DND-41 (cell line): Measurements from ENCODE around the gene ARHGAP24.

ENCODE experiments used
- CTCF ChIP-seq: IDR thresholded peaks from 2 replicates; pipeline ENCODE4 v1.5.1; 2012; ENCODE audit warnings: borderline replicate concordance, low read length, moderate library complexity, mild to moderate bottlenecking; ENCODE audit not compliant: poor library complexity, severe bottlenecking; ENCODE audit errors: extremely low read depth
- EZH2 ChIP-seq: IDR thresholded peaks from 3 replicates; pipeline ENCODE4 v1.6.1; 2012; ENCODE audit warnings: borderline replicate concordance, low read depth, mild to moderate bottlenecking, moderate library complexity, low read length, inconsistent platforms; ENCODE audit not compliant: severe bottlenecking

DNA sequence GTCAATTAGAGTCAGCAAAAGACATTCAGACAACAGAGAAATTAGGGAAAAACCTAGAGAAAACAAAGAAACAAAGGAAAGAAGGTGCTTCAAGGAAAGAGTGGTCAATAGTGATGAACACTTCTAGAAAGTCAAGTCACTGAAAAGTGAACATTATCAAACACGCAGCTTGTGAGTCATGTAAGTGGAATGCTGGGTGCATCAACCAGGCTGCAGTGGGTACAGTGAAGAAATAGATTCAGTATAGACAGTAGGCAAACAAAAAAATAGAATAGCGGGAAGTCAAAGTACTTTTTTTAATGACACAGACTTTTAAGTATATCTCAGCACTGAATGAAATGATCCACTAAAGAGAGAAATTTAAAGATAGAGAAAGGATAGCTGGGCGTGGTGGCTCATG is 245.8 kb downstream of the ARHGAP24 start:
- TF ChIP-seq CTCF (no peak), EZH2 (no peak)
